NT2/D1 (cell line): Measurements from ENCODE around the gene FGFBP3.

Experiments
- SUZ12 ChIP-seq: IDR thresholded peaks from 2 replicates; pipeline ENCODE4 v1.6.1; 2011; ENCODE audit not compliant: insufficient read length, insufficient read depth; ENCODE audit errors: extremely low read depth
- YY1 ChIP-seq: IDR thresholded peaks from 2 replicates; pipeline ENCODE4 v1.6.1; 2011; ENCODE audit not compliant: insufficient read length, insufficient read depth
- ZNF274 ChIP-seq: IDR thresholded peaks from 2 replicates; pipeline ENCODE4 v1.6.1; 2011; ENCODE audit warnings: mild to moderate bottlenecking, low read depth, low read length

DNA sequence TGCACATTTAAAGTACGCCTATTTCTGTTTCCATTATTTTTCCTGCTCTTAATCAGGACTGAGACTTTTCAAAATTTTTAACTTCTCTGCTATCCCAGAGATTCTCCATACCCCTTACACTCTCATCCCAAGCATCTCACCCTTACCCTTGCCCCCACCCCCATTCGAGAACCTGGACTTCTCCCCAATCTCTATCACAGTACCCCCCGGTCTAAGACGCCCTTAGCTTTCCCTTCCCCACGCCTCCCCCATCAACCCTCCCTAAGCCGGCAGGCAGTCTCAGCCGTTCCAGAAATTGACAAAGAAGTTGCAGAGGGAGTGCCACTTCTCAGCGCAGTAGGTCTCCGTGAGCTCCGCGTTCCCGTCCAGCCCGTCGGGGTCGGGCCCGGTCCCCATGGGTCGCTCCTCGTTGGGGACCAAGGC is 1.4 kb downstream of the FGFBP3 start:
- TF ChIP-seq YY1 (no peak), ZNF274 (no peak), SUZ12 (no peak)
